Activated gamma-delta T cell treated with Interleukin-2 at 50 U/mL for 16 hours (primary cell): ENCODE results near the gene PEX14.

Experiments
- DNase-seq: peaks from one replicate; pipeline ENCODE4 v3.0.0-alpha.2; 2020

PEX14 gene

GRCh38 chr1:10672343-10673050, 197.7 kb downstream of the PEX14 start:
- no peak for DNase-seq

GRCh38 chr1:10673109-10673711, 198.5 kb downstream of the PEX14 start:
- no peak for DNase-seq

GRCh38 chr1:10674222-10674621, 199.5 kb downstream of the PEX14 start:
- DNase-seq, result no peak

- DNase-seq, result no peak
Observed at GRCh38 chr1:10674700-10675609, 200.2 kb downstream of the PEX14 start.

GRCh38 chr1:10675813-10676212, 201.1 kb downstream of the PEX14 start:
- DNase-seq, result no peak

GRCh38 chr1:10676963-10677362, 202.2 kb downstream of the PEX14 start:
- DNase-seq, result no peak

- no peak for DNase-seq
Observed at GRCh38 chr1:10677491-10678391, 203.0 kb downstream of the PEX14 start.

GRCh38 chr1:10678402-10678801, 203.7 kb downstream of the PEX14 start:
- DNase-seq, result no peak

GRCh38 chr1:10678852-10679251, 204.1 kb downstream of the PEX14 start:
- DNase-seq, result no peak

- DNase-seq, result no peak
Observed at GRCh38 chr1:10679496-10680220, 204.9 kb downstream of the PEX14 start.
